ENCODE measurements around the gene SLFN11.

DNA sequence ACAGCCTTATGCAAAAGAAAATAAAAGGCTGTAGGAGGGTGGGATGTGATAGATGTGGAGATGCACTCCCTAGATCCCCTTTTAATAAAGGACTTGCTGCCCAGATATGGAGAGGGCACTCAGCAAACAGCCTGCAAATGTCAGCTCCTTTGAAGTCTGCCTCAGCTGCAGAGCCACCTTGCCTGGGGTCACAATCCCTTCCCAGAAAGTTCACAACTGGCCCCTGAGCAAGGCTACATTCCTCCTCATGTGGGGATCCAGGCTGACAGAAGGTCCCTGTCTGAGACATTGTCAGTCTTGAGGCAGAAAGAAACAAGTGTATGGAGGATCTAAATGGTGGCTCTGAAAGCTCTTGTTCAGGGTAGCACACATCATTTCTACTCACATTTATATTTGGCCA lies 36.1 kb downstream of the SLFN11 start:
- TF ChIP-seq, protein P1, sequence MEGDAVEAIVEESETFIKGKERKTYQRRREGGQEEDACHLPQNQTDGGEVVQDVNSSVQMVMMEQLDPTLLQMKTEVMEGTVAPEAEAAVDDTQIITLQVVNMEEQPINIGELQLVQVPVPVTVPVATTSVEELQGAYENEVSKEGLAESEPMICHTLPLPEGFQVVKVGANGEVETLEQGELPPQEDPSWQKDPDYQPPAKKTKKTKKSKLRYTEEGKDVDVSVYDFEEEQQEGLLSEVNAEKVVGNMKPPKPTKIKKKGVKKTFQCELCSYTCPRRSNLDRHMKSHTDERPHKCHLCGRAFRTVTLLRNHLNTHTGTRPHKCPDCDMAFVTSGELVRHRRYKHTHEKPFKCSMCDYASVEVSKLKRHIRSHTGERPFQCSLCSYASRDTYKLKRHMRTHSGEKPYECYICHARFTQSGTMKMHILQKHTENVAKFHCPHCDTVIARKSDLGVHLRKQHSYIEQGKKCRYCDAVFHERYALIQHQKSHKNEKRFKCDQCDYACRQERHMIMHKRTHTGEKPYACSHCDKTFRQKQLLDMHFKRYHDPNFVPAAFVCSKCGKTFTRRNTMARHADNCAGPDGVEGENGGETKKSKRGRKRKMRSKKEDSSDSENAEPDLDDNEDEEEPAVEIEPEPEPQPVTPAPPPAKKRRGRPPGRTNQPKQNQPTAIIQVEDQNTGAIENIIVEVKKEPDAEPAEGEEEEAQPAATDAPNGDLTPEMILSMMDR (IDR thresholded peaks at IDR 0.05; ENCODE audit: low read depth, low read length, poor library complexity, severe bottlenecking) = no peak
- no peak for TF ChIP-seq EZH2phosphoT487 (IDR thresholded peaks at IDR 0.05; ENCODE audit: borderline replicate concordance, low read length)
